GM19025 (cell line): ENCODE results near the gene CYTH2.

Source experiments
- ATAC-seq: cut with Tn5 transposase; IDR thresholded peaks from one replicate; pipeline ENCODE4 v1.9.1; 2021; ENCODE audit warnings: mild to moderate bottlenecking, low read depth, moderate library complexity; ENCODE audit not compliant: unreplicated experiment

CYTH2 gene

GRCh38 chr19:48469289-48469881, at the start of gene CYTH2:
CYTH2 (plus strand) TSS chr19:48469369; CDS start chr19:48469508, 139 bp downstream.
- peak; percentile 19 for ATAC-seq

- no peak for ATAC-seq
Measured at GRCh38 chr19:48421548-48421947, 47.6 kb upstream of the CYTH2 start.

- ATAC-seq = no peak
Measured at GRCh38 chr19:48424694-48425219, 44.4 kb upstream of the CYTH2 start.

- no peak for ATAC-seq
Measured at GRCh38 chr19:48428670-48429069, 40.5 kb upstream of the CYTH2 start.

- no peak for ATAC-seq
Measured at GRCh38 chr19:48433337-48433736, 35.8 kb upstream of the CYTH2 start.

GRCh38 chr19:48436586-48436985, 32.6 kb upstream of the CYTH2 start:
- ATAC-seq = no peak

GRCh38 chr19:48441360-48442050, 27.7 kb upstream of the CYTH2 start:
- ATAC-seq = no peak

- ATAC-seq = no peak
Measured at GRCh38 chr19:48442116-48443035, 26.8 kb upstream of the CYTH2 start.

GRCh38 chr19:48443256-48443655, 25.9 kb upstream of the CYTH2 start:
- no peak for ATAC-seq

- no peak for ATAC-seq
Measured at GRCh38 chr19:48443731-48444128, 25.4 kb upstream of the CYTH2 start.

GRCh38 chr19:48444129-48444935, 24.8 kb upstream of the CYTH2 start:
- no peak for ATAC-seq

GRCh38 chr19:48444936-48445200, 24.3 kb upstream of the CYTH2 start:
- ATAC-seq = no peak

GRCh38 chr19:48445256-48445605, 23.9 kb upstream of the CYTH2 start:
- ATAC-seq = peak; percentile 12

- ATAC-seq = peak; percentile 75
Measured at GRCh38 chr19:48445606-48446481, 23.3 kb upstream of the CYTH2 start, which contains the start of gene GRWD1. GRWD1 (plus strand) TSS chr19:48445983; CDS start chr19:48446006, 23 bp downstream.

GRCh38 chr19:48446579-48446978, 22.6 kb upstream of the CYTH2 start:
- no peak for ATAC-seq

- no peak for ATAC-seq
Measured at GRCh38 chr19:48448563-48448962, 20.6 kb upstream of the CYTH2 start.

- ATAC-seq = no peak
Measured at GRCh38 chr19:48450441-48450840, 18.7 kb upstream of the CYTH2 start.

GRCh38 chr19:48450863-48451262, 18.3 kb upstream of the CYTH2 start:
- no peak for ATAC-seq

GRCh38 chr19:48451624-48452023, 17.5 kb upstream of the CYTH2 start:
- ATAC-seq = no peak
